Measurements from ENCODE around the gene ACTL9.

The ACTL9 gene

DNA sequence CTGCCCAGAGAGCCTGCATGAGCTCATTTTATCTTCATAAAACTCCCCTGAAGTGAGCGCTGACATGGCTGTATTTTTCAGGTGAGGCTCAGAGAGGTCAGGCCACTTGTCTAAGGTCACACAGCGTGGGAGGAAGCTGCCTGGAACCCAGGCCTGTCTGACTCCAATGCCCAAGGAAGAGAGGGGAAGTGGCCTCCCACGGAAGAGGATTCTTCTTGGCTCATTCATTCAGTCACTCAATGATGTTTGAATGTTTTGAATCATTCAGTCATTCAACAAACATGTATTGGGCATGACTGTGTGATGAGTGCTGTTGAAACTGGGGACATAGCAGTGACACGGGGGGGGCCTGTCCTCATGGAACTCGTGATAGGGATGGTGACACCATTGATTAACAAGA, 12.0 kb downstream of the ACTL9 start:
- no peak for DNase-seq (ENCODE audit: low spot score)

DNA sequence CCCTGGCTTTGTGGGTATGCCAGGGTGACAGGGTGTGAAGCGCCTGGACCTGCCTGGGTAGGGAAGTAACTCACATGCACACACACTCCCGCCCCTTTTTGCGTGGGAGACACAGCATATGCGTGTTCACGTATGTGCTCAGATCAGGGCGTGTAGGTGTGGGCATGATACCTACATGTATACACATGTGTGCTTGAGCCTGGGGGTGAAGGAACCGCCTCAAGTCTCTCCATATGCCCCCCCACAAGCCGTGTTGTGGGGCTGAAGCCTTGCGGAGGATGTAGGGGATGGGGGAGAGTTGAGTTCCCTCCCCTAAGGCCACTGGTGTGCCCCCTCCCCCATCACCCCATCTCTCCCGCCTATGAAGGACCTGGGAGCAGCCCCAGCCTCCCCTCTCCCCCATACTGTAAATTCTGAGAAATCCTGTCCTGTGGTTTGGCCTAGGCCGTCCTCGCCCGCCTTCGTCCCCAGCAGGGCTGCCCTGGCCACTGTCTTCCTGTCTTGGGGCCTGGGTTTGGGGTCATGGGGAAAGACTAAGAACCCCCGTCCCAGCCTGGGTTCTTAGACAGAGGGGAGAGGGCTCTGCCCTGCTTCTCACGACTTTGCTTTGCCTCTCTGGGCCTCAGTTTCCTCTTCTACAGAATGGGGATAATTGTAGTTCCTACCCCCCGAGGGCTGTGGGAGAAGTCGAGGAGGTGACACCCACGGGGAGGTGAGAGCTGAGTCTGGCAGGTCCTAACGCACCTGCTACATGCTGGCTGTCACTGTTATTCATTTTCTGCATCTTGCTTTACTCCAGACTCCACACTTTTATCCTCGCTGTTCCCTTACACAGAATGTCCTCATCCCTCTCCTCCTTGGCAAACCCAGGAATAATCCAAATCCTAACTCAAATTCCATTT, 14.3 kb downstream of the ACTL9 start:
- no peak for DNase-seq (ENCODE audit: low spot score)

DNA sequence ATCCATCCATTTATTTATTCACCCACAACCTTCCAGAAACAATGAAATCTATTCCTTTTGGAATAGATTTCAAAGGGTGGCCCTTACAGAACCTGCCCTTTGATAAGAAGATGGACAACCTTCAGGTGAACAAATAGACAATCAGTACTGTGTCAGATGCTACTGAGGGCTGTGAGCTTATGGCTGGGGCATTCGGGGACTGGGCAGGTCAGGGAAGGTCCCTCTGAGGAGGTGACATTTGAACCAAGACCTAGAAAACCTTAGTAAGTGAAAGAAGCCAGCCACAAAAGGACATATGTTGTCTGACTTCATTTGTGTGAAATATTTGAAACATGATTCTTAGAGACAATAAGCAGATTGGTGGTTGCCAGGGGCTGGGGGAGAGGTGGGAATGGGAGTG, 15.7 kb downstream of the ACTL9 start:
- no peak for DNase-seq (ENCODE audit: low spot score)

DNA sequence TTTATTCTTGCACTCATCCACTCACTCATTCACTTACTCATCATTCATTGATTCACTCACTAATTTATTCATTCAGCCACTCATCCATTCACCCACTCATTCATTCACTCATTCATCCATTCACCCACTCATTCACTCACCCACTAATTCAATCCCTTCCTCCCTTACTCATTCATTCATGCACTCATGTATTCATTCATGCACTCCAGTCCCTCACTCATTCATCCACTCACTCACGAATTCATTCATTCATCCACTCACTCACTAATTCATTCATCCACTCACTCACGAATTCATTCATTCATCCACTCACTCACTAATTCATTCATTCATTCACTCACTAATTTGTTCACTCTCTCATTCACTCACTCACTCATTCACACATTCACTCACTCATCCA, 16.1 kb downstream of the ACTL9 start:
- DNase-seq (ENCODE audit: low spot score): no peak

DNA sequence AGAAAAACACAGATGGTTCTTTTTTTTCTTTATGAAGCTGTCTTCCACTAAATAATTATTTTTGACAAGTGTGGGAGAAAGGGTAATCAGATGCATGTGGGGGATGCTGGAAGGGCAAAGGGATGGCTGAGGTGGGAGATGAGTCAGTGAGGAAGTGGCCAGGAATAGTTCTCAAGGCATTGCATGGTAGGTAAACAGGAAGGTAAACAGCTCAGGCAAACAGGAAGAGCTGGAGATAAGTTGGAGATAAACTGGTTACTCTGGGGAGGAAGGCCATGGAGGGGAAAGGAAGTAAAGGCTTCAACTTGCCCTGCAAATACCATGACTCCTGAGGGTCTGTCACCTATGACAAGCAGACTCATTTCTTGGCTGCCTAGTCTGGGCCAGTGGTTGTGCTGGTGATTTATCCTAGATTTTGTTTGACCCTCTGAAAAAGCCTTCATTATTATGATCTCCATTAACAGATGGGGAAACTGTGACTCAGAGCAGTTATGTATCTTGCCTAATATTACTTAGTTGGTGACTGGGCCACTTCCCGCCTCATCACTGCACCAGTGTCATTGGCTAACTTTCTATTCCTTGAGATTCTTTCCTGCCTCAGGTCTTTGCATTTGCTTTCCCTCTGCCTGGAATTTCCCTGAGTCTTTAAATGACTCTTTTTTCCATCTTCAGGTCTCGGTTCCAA, 17.1 kb downstream of the ACTL9 start:
- no peak for DNase-seq (ENCODE audit: low spot score)

DNA sequence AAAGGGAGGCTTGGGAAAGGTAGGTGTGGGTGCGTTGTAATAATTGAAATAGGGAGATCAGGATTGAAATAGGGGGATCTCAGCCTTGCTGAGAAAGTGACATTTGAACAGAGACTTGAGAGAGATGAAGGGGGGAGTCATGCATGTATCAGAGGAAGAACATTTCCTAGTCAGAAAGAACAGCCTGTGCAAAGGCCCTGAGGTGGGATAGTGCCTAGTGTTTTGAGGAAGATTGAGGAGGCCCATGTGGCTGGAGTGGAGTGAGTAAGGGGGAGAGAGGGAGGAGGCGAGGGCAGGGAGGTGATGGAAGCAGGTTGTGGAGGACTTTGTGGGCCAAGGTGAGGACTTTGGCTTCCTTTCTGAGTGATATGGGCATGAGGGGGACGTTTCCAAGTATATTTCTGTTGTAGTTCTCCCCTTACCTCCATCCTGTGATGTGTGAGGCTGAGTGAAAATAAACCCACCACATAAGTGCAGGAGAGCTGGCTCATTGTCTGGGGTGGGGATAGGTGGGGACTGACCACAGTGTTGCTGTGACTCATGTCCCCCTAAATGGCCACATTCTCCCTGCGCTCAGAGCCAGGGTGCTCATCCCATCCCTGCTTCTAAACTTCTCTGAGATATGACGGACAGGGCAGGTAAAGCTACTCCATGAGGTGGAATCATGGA, 17.8 kb downstream of the ACTL9 start:
- DNase-seq (ENCODE audit: low spot score): no peak

DNA sequence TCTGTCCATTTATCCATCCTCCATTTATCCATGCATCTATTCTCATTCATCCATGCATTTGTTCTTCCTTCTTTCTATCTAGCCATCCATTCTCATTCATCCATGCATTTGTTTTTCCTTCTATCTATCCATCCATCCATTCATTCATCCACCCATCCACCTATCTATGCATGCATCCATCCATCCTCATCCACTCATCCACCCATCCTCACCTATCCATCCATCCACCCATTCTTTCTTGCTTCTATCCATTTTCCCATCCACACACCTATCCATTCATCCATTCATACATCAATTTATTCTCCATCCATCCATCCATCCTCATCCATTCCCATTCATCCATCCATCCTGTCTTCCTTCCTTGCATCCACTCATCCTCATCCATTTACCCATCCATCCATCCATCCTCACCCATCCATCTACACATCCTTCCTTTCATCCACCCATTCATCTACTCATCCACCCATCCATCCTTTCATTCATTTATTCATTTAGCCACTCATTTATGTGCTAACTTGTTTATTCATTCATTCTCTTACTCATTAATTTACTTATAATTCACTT, 20.3 kb downstream of the ACTL9 start:
- DNase-seq (ENCODE audit: low spot score): no peak

DNA sequence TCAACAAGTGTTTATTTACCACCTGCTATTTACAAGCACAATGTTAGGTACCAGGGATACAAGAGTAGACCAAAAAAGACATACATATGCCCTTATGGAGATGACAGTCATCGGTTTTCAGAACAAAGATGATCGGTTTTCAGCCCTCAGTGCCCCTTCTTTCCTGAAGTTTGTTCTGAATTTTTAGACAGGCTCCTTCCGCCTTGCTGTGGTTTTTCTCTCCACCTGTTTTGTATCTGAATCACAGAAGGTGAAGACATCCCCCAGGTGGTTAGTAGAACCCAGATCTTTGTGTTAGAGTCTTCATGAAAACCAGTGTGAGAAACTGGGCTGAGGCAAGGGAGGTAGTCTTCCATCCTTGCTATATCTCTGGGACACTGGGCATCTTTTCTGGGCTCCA, 23.5 kb downstream of the ACTL9 start:
- no peak for DNase-seq (ENCODE audit: low spot score)

DNA sequence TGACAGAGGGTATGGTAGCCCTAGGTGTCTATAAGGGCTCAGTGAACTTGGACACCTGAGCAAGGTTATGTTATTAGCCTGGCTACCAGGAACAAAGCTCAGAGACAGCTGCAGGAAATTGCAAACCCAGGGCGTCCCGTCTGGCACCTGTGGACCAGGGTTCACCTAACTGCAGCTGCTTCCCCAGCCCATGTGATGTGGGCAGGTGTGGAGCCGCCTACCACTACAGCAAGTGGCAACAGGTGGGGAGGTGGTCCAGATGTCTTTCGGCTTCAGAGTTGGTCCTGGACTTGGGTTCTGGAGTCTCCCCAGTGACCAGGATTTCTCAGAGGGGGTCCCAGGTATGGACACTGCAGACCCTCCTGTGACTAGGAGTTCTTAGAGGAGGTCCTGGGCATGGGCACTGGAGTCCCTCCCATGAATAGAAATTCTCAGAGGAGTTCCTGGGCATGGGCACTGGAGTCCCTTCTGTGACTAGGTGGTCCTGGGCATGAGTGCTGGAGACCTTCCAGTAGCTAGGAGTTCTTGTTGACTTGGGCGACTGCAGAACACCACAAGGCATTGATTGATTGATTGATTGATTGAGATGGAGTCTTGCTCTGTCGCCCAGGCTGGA, 25.2 kb downstream of the ACTL9 start:
- no peak for DNase-seq (ENCODE audit: low spot score)

DNA sequence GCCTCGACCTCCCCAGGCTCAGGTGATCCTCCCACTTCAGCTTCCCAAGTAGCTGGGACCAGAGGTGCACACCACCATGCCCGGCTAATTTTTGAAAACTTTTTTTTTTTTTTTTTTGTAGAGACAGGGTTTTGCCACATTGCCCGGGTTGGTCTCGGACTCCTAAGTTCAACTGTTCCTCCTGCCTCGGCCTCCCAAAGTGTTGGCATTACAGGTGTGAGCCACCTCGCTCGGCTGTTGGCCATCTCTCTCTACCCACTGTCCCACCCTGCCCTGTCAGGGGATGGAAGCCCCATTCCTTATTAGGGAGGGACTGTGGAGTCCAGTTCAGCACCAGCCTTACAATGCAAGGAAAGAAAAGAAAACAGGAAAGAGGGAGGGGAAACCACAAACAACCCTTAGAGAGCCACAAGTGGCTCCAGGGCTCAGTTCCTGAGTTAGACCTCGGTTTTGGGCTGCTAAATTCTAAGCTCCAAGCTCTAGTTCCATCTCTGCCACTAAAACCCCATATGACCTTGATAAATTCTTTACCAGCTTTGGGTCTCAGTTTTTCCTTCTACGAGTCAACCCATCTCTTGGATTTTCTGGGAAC, 31.7 kb downstream of the ACTL9 start:
- DNase-seq (ENCODE audit: low spot score): no peak

DNA sequence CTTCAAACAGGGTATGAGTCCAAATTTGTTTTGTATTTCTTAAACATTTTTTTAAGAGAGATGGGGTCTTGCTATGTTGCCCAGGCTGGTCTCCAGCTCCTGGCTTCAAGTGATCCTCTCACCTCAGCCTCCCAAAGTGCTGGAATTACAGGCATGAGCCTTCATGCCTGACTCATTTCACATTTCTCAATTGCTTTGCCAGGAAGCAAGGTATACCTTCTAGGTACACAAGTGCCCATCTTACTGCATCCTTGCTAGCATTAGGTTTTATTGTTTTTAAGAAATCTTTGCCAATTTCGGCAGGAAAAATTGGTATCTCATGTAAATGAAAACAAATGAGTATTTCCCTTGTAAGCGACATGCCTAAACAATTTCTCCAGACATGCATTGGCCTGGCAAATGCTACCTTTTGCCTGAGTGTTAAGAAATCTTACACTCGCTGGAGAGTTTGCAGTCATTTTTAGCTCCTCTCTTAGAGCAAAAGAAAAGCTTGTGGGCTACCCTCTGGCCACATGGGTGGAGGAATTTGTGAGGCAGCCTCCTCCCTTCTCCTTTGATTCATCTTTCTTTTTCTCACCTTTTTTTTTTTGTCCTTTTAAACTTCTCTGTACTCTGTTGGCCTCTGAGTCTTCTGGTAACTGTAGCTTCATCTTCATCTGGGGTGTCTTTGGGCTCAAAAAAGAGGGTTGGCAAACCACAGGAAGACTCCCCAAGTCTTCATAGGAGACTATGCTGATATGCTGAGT, 33.0 kb downstream of the ACTL9 start:
- no peak for DNase-seq (ENCODE audit: low spot score)

DNA sequence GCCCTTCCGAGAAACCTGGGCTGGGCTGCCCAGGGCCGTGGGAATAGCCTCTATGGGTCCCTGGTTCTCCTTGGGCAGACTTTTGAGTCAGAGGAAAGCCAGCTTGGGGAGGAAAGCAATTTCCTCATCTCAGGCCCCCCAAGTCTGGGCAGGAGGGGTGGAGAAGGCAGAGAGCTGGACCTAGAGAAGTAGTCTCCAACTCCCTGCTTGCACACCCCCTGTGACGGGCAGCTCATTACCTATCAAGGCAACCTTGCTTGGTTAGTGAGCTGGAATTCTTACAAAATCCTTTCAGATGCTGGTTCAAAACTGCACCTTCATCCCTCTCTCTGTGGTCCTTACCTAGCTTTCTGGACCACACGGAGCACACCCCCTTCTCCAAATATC, 33.9 kb downstream of the ACTL9 start:
- DNase-seq (ENCODE audit: low spot score): no peak

DNA sequence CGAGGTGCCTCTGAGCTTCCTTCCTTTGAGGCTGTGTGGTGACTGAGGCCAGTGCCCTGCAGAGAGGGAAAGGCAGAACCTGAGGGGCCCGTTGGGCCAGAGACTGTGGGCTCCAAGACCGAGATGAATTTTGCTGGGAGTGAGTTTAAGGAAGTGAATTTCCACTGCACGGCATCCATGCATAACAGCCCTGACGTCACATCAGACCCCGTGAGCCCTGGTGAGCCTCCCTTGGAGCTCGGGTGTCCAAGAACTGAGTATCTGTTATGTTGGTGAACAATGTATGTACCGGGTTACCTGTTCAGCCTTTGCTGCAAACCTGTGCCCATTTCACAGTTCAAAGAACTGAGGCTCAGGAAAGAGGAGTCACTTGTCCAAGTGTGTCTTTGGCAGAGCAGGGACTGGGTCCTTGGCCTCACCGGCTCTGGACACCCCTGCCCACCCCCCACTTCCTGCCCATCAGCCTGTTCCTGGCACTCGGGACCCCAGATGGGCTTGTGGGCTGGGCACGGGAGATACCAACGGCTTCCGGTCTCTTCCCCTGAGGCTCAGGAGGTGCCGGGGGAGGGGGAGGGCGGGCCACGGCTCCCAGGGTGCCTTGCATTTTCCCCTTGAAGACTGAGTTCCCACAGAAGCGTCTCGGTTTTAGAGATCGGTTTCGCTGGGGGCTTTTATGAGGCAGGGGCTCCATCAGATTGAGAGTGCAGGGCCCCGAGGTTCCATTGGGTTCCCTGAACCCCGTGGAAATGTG, 34.5 kb downstream of the ACTL9 start:
- no peak for DNase-seq (ENCODE audit: low spot score)

DNA sequence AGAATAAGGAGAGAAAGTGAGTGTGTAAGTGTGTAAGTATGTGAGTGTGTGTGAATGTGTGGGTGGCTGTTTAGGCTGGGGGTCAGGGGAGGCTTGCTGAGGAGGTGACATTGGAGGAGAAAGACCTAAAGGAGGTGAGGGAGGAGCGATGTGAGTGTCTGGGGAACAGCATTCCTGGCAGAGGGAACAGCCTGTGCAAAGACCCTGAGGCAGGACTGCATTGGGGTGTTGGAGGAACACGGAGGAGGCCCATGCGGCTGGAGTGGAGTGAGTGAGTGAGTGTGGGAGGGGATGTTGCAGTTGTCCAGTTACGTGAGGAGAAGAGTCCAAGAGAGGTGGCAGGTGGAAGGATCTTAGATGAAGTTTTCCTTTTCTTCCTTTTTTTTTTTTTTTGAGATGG, 36.3 kb downstream of the ACTL9 start:
- DNase-seq (ENCODE audit: low spot score): no peak

DNA sequence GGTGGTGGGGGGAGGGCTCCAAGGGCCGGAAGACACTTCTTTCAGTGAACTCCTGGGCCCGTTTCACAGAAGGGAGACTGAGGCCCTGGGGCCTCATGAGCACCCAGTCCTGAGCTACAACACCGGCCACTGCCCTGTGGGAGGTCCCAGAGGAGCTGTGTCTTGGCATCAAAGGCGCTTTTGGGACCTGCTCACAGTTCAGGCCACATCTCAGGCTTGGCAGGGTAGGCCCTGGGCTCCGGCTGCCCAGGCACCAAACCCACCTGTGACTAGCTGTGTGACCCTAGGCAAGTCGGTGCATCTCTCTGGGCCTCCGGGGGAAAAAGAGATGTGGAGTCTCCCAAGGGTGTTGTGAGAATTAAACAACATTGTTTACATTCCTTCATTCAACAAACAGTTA, 38.7 kb downstream of the ACTL9 start:
- DNase-seq (ENCODE audit: low spot score): no peak

DNA sequence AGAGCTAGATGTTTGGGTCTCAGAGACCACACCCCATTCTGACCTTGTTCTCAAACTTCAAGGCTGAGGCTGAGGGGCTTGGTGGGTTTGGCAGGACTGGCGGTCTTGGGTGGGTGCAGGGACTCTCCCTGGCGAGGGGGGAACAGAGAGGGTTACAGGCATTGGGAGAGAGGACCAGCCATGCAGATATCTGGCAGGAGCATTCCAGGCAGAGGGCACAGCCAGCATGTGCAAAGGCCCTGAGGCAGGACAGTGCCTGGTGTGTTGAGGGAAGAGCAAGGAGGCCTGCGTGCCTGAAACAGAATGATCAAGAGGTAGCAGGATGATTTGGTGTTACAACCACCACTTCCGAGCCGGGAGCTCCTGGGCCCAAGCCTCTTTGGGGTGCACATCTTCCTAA, 40.7 kb downstream of the ACTL9 start:
- no peak for DNase-seq (ENCODE audit: low spot score)

DNA sequence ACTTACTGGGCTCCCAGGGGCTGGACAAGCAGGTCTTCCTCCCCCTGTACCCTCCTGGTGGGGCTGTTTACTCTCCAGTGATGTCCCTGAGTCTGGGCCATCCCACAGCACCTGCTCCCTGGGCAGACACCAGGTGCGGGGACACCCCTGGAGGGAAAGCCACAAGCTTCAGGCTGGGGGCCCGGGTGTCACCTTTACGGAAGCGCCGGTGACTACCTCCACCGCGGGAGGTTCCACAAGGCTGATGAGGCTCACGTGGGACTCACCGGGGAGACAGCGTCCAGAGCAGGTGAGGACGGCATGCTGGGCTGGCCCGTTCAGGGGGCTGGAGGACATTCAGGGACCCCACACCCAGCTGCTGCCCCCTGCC, 43.3 kb downstream of the ACTL9 start:
- no peak for DNase-seq (ENCODE audit: low spot score)

DNA sequence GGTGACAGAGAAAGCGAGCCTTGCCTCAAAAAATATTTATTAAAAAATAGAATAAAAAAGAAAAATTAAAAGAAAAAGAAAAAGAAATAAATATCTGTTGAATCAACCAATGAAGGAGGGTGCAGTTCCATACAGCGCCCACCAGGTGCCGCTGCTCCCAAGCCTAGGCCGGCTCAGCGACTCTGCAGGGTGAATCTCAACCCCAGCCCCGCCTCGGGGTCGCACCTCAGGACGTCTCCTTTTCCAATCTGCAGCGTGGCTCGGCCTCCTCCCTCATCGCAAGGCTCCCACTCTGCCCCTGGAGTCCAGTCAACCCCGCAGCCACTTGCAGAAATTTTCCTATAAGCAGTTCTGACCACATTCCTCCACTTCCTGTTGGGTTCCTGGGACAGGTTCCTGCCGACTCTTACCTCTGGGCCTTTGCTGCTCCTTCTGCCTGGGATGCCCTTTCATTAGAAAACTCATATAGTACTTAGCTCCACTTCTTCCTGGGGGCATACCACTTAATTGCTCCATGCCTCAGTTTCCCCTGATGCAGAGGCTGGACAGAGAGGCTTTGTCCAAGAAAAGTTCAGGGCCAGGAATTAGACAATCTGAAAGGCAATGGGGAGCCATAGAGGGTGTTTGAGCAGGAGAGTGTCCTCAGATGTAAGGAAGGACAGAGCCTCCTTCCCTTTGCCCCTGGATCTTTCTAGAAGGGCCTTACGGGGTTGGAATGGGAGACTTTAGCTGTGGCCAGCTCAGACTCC, 43.8 kb downstream of the ACTL9 start:
- DNase-seq (ENCODE audit: low spot score): peak; percentile 78

DNA sequence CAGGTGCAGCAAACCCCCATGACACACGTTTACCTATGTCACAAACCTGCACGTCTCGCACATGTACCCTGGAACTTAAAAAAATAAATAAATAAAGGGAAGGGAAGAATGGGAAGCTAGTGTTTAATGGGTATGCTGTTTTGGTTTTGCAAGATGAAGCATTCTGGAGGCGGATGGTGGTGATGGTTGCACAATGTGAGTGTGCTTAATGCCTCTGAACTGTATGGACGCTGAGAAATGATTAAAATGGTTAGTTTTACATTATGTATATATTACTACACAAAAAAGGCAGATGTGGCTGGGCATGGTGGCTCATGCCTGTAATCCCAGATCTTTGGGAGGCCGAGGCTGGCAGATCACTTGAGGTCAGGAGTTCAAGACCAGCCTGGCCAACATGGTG, 50.4 kb downstream of the ACTL9 start:
- no peak for DNase-seq (ENCODE audit: low spot score)

All from HuH-7.5 (cell line).